CD4-positive, alpha-beta T cell treated with Interferon alpha-2 for 1 hour (primary cell): ENCODE results near the gene LAG3.

Source experiments
- DNase-seq, 2 donors: peaks; one replicate each; pipeline ENCODE4 v3.0.0-alpha.2; 2020 to 2022

The LAG3 gene

DNA sequence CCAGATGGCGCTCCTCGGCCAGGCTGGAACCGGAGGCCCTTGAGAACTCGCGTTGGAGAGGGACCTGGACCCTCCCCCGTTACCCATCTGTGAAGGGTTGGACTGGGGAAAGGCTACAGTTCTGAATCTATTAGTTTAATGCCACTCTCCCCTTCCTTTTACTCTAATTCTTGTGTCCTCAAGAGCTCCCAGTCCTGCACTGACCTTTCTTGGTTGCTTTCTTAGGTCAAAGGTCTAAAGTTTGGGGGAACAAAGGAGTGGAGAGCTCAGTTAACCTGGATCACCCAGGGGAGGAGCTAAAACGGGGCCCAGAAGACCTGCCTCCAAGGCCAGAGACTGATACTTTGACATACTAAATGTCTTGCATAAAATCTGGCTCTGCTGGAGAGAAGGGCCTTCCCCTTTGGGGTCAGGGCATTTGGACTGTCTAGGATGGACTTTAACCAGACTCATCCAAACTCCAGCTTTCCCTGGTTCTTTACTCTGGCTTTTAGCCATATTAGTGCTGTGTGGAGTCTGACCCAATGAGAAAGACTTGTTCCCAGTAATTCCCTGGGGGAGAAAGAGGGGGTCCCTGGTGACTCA, 18.5 kb upstream of the LAG3 start:
- DNase-seq = no peak

DNA sequence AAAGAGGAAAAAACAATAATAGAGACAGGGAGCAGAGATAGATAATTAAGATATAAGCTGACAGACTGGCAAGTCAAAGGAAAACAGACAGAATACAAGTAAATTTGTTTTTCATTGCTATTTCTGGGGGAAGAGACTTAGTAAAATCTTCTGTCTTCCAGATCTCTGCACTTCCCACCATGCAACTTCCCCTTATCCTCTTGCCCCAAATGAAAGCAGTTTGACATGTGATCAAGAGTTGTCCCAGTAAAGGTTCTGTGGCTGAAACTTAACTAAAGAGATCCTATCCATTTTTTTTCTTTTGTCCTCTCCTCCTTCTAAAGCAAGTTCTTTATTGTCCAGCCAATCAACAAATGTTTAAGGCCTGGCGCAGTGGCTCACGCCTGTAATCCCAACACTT, 17.9 kb upstream of the LAG3 start:
- DNase-seq = no peak

DNA sequence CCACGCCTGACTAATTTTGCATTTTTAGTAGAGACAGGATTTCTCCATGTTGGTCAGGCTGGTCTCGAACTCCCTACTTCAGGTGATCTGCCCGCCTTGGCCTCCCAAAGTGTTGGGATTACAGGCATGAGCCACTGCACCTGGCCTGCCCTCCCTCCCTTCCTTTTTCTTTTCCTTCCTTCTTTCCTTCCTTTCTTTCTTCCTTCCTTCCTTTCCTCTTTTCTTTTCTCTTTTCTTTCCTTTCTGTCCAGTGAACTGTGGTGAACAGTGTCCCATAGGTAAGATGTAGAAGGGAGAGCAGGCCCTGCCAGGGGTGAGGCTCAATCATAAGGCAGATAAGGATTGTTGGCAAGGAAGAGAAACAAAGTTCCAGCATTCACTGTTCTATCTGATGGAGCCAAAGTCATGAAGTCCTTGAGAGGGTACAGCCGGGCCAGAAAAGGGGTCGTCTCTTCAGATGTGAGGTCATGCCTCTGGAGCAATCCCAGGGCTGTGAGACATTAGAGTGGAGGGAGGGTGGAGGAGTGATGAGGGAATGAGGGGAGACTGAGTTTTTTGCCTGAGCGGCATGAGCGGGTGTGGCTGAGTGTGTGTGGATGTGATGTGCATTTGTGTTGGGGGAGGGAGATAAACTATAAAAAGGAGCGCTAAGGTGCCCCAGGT, 15.2 kb upstream of the LAG3 start:
- DNase-seq = no peak

DNA sequence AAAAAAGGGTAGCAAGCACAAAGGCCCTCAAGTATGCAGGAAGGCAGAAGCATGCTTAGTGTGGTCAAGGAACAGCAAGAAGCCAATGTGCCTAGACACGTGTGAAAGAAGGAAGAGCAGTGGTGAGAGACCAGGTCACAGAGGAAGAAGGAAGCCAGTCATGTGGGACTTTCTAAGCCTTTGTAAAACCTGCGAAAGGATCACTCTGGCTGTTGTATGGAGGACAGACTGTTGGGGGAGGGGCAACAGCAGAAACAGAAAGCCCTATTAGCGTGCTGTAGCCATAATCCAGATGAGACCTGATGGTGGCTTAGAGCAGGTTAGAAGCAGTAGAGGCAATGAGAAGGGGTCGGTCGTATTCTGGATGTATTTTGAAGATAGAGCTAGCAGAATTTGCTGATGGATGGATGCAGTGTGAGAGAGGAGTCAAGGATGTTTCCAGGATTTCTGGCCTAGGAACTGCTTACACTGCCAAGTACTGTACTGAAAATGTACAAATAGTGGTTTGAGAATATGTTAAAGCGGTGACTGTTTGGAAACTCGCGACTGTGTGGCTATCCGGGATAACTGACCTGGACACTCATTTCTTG, 13.7 kb upstream of the LAG3 start:
- no peak for DNase-seq

DNA sequence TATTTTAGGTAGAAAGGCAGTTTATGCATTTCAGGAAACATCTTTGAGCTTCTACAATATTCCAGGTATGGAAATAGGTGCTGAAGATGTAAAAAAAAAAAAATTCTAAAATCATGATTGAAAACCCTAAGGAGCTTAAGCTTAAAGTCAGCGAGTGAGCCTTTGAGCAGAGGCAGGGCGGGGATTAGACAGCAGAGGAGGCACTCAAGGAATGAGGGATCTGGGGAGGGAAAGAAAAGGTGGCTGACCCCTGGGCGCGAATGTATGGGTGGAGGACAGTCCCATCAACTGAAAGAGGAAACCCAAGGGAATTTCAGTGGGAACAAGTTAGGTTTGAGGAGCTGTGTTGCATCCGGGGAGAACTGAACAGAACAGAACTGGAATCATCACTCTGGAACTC, 12.6 kb upstream of the LAG3 start:
- no peak for DNase-seq

DNA sequence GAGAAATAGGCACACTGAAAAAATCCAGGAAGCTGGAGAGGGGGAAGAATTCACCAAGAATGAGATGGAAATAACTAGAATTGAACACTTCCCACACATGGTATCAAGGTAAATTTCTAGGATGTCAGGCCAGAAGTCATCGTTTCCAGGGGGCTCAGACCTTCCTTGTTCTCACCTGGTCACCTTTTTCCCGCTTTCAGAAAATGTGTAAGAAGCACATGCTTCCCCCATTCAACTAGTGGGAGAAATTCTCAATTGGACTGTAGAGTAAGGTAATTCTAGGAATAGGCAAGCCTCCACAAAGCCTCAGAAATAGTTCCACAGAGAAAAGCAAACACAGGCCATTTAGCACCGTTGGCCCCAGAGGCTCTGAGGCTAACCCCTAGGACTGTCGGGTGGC, 8.9 kb upstream of the LAG3 start:
- DNase-seq = no peak

DNA sequence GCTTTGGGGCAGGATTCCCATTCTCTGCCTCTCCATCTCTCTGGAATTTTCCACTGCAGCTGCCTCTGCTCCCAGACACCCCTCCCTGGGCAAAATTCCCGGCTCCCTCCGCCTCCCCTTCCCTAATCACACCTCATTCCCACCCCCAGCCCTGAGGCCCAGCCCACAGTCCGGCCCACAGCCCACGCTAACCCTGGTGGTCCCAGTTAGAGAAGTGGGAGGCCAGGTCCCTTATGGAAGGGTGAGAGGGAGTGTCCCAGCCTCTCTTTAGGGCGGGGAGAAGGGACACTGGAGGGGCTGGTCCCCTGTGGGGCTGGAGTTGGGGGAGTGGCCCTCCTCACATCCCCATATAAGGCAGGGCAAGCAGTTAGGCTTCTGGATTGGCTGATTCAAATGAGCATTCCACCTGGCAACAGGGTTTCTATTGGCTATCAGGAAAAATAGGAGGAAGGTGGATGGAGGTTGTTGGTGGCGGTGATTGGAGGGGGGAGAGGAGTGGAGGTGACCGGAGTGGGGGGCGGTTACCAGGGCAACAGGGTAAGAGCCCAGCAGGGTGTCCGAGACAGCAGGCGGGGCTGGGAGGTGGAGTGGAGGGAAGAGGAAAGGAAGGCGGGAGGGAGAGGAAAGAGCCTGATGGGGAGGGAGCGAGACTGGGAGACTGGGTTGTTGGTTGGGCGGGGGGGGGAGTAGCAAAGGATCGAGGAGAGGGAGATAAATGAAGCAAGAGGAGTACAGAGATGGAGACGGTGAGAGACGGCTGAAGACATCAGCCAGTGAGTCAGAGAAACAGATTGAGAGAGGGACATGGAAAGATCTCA, 8.1 kb upstream of the LAG3 start:
- peak; percentile 77 to 83 for DNase-seq

DNA sequence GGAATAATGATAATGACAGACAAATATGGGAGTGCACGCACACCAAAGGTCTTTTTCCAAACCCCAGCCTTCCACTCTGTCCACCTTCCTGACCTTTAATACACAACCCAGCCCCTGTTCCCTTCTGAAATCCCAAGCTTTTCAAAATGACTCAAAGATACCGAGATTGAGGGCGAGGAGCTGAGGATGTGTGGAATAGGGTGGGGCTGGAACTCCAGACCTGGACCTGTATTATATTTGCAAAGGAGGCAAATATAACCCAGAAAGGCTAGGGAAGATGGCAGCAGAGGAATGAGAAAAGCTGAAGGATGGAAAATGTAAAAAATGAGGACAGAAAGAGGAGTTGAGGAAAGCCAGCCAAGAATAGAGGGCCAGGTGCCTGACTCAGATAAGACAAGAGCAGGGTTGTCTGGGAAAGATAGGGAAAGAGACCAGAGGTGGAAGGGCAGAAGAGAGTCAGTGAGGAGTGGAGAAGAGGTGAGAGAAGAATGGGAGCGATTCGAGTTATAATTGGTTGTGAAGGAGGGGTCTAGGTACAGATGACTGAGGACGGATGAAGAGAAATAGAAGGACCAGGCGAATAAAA, 7.2 kb upstream of the LAG3 start:
- DNase-seq = no peak

DNA sequence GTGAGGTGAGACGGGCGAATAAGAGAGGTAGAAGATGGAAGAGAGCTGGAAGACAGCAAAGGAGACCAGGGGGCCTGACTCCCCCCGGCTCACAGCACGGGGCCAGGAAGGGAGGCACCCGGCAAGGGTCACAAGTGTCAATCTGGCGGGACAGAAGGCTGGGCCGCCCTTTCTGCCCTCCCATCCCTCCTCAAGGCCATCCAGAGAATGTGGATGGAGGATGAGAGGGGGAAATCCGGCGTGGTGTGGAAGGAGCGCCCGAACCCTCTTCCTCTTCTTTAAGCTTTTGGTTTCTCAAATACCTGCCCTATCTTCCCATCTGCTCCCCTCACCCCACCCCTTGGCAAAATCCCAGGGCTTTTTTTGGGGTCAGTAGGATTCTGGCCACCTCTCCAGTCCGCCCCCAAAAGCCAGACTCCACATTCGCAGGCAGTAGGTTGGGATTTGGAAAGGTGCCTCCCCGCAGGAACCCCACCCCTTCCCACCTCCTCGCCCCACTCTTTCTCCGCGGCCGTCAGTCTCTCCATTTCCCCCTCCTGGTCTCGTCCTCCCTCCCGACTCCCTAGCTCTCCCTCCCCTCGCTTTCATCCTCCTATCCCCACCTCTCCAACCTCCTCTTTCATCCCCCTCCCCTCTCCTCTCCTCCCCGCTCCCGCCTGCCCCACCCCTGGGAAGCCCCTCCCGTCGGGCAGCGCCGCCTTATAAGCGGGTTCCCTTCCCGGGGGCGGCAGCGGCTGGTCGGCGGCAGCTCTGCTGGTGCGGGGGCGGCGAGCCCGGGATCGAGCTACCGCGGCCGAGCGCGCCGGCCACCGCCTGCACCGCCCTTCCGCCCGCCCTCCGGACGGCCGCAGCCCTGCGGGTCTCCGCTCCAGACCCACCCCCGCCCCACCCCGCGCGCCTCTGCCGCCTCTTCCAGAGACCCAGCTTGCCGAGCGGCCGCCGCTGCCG, 6.4 kb upstream of the LAG3 start, which contains the start of gene PTMS:
Gene PTMS, plus strand, starts transcription at position 730 of the 948 bp plus-strand sequence. CDS start 343 bp downstream, outside the sequence.
- DNase-seq = peak in 1 of 2 donors; percentile 41

DNA sequence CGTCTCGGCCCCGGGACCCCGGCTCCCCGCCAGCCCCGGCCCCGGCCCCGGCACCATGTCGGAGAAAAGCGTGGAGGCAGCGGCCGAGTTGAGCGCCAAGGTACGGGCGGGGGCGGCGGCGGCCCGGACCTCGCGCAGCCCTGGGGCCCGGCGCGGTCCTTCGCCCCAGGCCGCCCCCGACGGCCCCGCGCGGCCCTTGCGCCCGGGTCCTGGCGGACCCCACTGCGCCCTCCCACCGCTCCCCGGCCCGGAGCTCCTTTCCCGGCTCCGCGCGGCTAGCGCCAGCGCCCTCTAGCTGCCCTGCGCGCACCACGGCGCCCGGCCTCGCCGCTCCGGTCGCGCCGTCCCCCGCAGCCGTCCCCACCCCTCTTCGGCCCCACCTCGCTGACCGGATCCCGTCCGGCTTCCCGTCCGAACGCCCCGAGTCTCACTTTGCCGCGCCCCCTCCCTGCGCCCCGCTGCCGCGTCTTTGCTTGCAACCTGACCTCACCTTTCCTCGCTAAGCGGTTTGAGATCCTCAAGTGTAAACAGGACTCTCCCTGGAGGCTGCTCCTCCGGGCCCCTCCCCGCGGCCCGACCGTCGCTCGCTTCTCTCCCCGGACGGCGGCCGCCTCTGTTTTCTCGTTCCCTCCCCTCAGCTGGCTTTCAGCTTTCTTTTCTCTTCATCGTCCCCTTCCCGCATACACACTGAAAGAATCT, 5.5 kb upstream of the LAG3 start:
- peak; percentile 45 to 62 for DNase-seq

DNA sequence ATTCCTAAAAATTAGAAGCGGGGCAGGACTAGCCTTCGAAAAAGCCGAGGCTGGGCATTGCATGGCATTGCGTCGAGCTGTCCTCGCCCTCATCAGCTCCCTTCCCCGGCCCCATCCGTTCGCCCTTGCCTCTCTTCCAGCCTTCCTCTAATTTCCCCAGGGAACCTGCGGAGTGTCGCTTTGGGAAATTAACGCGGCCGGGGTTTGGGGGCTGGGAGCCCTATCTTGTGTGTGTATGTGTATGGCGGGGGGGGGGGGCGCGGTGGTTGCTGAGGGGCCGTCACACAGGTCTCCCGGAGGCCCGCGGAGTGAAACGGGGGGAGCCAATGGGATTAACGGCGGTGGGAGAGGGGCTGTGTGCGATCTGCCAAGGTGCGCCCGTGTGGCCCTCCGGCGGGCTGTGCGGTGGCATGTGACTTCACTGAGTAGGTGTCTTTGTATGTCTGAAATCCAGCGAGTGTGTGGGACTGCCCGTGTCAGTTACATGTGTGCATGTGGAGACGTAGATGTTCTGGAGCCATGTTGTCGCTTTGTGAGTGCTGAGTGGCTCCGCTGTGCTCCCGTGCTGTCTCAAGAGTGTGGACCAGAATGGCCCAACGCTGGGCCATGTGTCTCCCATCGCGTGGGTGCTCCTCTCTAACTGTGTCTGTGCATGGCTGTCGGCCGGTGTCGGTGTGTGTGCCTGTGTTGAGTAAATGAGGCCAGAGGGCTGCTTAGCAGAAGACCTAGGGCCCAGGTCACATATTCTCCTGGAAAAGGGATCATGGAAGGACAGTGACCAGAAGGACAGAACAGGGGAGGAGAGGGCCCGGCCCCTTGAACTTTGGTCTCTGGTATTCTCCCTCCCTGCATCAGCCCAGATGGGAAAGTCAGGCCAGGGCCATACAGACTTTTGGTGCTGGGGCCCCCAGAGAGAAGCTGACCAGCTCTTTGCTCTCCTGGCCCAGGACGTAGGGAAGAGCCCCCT, 4.7 kb upstream of the LAG3 start:
- no peak for DNase-seq

DNA sequence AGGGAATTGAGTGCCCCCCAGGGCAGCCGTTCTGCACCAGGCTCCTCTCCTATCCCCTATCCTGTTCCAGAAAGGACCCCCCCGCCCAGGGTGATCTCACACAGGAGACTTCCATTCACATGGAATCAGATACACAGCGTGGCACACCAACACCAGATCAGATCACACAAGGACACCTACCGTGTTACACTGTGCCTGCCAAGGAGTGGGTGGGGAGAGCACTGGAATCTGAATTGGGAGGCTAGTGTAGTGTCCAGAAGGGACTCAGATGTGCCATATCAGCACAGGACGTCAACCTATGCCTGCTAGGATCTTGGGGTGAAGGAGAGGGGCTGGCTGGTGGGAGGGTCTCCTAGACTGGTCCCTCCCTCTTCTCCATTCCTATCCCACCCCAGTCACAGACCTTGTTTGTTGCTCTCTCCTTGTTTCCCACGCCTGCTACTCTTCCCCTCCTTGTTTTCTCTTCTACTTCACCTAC, 3.8 kb upstream of the LAG3 start:
- no peak for DNase-seq

DNA sequence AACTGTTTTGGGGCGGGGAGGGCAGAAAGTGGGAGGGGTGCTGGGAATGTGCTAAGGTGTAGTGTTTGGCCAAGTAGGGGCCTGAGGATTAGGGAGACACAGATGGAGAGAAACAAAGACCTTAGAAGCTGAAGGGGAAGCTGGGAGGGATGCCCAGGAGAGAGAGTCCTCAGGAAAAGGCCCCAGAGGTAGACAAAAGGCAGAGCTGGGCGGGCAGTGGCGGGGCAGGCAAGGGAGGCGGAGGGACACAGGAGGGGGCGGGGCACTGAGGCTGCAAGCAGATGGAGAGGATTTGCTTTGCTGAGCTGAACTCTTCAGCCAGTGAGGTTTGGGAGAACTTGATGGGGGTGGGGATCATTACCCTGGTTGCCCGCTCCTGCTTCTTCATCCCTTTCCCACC, 3.3 kb upstream of the LAG3 start:
- no peak for DNase-seq

DNA sequence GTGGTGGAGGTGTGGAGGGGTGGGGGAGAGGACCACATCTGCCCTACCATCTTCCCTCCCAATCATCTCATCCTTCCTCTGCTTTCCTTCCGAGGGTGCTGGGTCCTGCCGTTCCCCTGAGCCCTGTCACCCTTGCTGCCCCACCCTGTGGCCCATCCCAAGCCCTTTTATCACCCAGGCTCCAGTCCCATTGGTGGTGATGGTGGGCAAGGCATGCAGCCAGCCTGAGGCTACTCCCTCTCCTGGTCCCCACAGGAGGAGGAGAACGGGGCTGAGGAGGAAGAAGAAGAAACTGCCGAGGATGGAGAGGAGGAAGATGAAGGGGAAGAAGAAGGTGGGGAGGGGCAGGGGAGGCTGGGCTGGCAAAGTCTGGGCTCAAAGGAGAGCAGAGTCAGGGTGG, 2.7 kb upstream of the LAG3 start:
- no peak for DNase-seq

DNA sequence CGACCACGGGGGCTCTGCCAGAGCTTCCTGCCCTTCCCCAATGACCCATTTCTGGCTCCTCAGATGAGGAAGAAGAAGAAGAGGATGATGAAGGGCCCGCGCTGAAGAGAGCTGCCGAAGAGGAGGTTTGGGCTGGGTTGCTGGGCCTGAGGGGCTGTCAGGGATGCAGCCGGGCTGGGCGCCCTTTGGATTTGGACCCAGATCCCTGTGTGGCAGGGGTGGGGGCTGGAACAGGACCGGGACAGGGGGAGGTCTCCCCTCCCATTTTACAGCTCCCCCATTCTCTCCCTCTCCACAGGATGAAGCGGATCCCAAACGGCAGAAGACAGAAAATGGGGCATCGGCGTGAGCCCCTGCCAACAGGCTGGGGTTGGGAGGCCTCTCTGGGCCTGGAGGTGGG, 2.2 kb upstream of the LAG3 start:
- DNase-seq = no peak

DNA sequence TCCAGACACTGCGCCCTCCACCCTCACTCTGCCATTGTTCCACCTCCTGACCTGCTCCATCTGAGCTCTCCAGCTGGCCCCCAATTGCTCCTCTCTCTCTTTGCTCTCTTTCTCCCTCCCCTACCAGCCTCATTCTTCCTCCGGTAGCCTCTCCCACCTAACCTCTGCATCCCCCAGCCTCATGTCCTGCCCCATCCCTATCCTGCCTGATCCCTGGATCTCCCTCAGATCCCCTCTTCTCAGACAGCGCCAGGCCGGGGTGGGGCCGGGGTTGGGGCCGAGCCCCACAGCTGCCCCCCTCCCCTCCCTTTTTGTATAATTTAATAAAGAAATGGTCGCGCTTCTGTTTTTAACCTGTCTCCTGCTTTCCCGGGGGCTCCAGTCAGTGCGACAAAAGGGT, 1.7 kb upstream of the LAG3 start:
- DNase-seq = no peak

DNA sequence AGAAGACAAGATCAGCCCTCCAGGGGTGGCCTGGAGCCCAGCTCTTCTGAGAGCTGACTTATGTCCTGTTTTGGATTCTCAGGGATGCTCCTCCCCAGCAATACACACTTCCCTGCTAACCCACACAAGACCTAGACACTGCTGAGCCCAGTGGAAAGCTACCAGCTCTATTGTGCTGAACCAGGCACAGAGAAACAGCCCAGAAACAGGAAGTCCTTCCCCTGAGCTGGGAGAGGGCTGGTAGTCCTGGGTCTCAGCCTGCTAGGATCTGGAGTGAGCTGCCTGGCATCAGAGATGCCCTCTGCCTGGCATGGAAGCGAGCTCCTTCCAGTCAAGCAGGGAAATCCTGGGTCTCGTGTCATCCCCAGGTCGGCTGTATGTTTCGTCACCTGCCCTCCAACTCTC, 1.2 kb upstream of the LAG3 start:
- no peak for DNase-seq

DNA sequence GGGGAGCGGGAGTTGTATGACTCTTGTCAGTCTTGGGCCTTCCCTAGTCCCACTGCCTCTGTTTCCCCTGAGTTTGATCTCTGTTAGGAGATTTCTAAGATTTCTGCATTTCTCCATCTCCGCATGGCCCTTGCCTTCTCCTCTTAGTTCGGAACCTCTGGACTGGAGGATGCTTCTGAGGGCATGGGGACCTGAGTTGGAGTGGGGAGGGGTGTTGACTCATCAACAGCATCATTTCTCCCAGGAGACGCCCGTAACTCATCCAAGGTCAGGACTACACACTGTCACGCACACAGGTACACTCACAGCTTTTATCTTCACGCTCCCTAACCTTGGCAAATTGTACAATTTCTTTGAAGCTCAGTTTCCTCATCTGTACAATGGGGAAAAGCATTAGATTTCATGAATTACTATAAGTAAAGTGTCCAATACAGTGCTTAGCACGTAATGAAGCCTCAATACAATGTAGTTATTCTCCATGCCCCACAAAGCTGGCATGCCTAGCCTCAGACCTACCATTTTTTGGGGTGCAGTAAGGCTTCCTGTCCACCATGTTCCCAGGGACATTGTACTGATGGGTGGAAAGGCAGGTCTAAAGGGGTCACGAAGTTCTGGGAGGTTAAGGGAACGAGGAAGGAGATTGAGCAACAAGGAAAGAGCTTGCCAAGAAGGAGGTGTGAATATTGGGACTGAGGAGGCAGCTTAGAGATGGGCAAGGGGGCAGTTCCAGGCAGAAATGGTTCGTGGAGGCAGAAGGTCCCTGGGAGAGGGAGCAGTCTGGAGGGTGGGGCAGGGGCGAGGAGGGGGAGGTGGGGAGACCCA, 600 bp upstream of the LAG3 start:
- no peak for DNase-seq
